CD4-positive, CD25-positive, alpha-beta regulatory T cell (primary cell): Measurements from ENCODE around the gene CSNK1G2. TPM values are rescaled to one million over a fixed set of nuclear protein-coding genes. Genes with fewer than 3 reads are reported as not detected.

Source experiments
- ATAC-seq, 2 donors: fragments of 150-1000 bp; cut with Tn5 transposase; one replicate each; pipeline ENCODE4 v1.10.0; 2021; ENCODE audit warnings: low read depth in 2 of 2, moderate number of reproducible peaks in 2 of 2, moderate library complexity in 1 of 2
- DNase-seq, 3 donors: peaks; one replicate each; pipeline versions ENCODE4 v3.0.0 to v3.0.0-alpha.2; 2012 to 2022; ENCODE audit warnings: mixed read lengths in 1 of 3
- H3K27ac ChIP-seq: one replicate; pipeline ENCODE4 v1.7.0; 2013; ENCODE audit warnings: mild to moderate bottlenecking, low read length; ENCODE audit not compliant: insufficient read depth, poor library complexity, severe bottlenecking
- H3K27me3 ChIP-seq: one replicate; pipeline ENCODE4 v1.7.0; 2013; ENCODE audit warnings: low read length; ENCODE audit not compliant: control insufficient read depth, insufficient read depth
- H3K36me3 ChIP-seq: one replicate; pipeline ENCODE4 v1.7.0; 2013; ENCODE audit warnings: mild to moderate bottlenecking, low read length, moderate library complexity; ENCODE audit not compliant: control insufficient read depth, insufficient read depth
- H3K4me1 ChIP-seq: 2 replicates; pipeline ENCODE4 v1.7.0; 2013; ENCODE audit warnings: mild to moderate bottlenecking, low read length; ENCODE audit not compliant: insufficient read depth, control insufficient read depth, poor library complexity, severe bottlenecking
- H3K4me3 ChIP-seq: one replicate; pipeline ENCODE4 v1.7.0; 2013; ENCODE audit warnings: low read depth, mild to moderate bottlenecking, low read length, moderate library complexity
- H3K9me3 ChIP-seq, 2 experiments: 1 replicate in 1 of 2; 2 replicates in 1 of 2; pipeline ENCODE4 v1.7.0; 2013; ENCODE audit warnings: low read length in 2 of 2, mild to moderate bottlenecking in 1 of 2, moderate library complexity in 1 of 2; ENCODE audit not compliant: control insufficient read depth in 2 of 2
- H3K27ac Mint-ChIP-seq, 3 donors: one replicate each; pipeline ENCODE4 v1.8.0; 2020 to 2022; ENCODE audit warnings: mild to moderate bottlenecking in 3 of 3, mixed read lengths in 3 of 3, moderate library complexity in 2 of 3
- H3K27me3 Mint-ChIP-seq: one replicate; pipeline ENCODE4 v1.8.0; 2022; ENCODE audit warnings: mild to moderate bottlenecking, mixed read lengths
- H3K36me3 Mint-ChIP-seq: one replicate; pipeline ENCODE4 v1.8.0; 2020; ENCODE audit warnings: mixed read lengths
- H3K4me1 Mint-ChIP-seq, 4 donors: one replicate each; pipeline ENCODE4 v1.8.0; 2020 to 2022; ENCODE audit warnings: mixed read lengths in 4 of 4, mild to moderate bottlenecking in 1 of 4
- H3K4me3 Mint-ChIP-seq, 4 donors: one replicate each; pipeline ENCODE4 v1.8.0; 2020 to 2022; ENCODE audit warnings: mild to moderate bottlenecking in 4 of 4, mixed read lengths in 4 of 4, moderate library complexity in 3 of 4
- H3K9me3 Mint-ChIP-seq, 7 donors: one replicate each; pipeline ENCODE4 v1.8.0; 2020 to 2022; ENCODE audit warnings: mixed read lengths in 7 of 7, mild to moderate bottlenecking in 3 of 7, moderate library complexity in 2 of 7
- polyA plus RNA-seq, 4 donors: library from polyadenylated mRNA; unstranded; fragments of 300-500 nt; fragmentation: Illumina TruSeq; gene quantifications; one replicate each; pipeline ENCODE4 v1.2.3, GENCODE V29; 2021
- total RNA-seq: library from RNA; stranded (reverse); gene quantifications from one replicate; pipeline ENCODE4 v1.2.3, GENCODE V29; 2022

CSNK1G2 gene
- total and polyA plus RNA-seq, 5 donors from 2014 or later: 15.3 to 101 (median 17.9) TPM

DNA sequence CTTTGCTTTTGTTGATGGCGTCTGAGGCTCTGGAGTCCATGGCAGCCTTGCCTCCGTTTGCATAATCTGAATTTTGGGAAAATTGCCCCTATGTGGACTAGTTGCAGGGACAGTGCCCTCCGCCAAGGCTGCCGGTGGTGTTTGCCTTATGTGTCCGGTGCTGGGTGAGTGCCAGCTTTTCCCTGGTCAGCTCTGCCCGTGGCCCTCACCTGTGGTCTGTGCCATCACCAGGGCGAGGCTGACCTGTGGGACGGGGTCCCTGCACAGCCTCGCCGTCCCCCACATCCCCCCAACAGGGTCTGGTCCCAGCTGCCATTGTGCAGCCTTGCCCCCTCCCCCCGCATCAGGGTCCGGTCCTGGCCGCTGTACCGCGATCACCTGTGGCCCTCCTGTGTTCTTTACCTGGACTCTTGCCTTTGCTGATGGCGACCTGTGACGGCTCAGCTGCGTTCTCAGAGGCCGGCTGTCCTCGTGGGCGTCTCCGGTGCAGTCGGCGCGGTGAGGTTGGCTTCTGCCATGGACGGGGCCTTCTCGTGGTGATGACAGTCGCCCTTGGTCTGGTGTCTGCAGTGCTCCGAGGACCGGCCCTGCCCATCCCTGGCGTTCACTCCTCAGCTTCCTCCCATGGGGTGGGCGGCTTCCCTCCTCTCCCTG is 12.6 kb downstream of the CSNK1G2 start:
- no peak overlapping the region for H3K4me3 Mint-ChIP-seq
- peaks cover 0 to 30% (median 8%) of the 10 kb centered on the region in 4 donors for H3K4me1 Mint-ChIP-seq

DNA sequence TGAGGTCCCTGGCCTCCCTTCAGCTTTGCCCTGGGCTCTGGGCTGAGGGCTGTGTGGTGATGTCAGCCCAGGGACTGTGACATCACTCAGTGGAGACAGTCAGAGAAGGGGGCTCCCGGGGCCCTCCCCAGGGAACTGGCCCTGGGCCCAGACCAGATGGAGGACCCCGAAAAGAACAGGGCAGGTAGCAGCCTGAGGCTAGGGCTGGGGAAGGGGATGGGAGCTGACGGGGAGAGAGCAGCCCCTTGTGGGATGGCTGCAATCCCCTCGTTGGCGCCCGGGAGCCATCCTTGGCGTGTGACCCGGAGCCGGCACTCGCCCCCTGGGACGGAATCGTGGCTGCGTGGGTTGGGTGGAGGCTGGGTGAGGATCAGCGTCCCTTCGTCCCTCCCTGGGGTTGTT is 13.6 kb downstream of the CSNK1G2 start:
- Histone ChIP-seq H3K27me3 (no peaks in the 10 kb centered on the region), H3K4me3 (no peak overlapping the region), H3K27ac (no peak overlapping the region), H3K4me1 (no peaks in the 10 kb centered on the region), H3K9me3 (no peaks in the 10 kb centered on the region), H3K36me3 (peaks cover 11% of the 10 kb centered on the region)
- Mint-ChIP-seq H3K27me3 (no peaks in the 10 kb centered on the region), H3K9me3 (no peaks in the 10 kb centered on the region), H3K4me1 (peaks cover 0 to 21% (median 3%) of the 10 kb centered on the region in 4 donors), H3K27ac (no peak overlapping the region), H3K4me3 (no peak overlapping the region), H3K36me3 (no peaks in the 10 kb centered on the region)
- ATAC-seq (no peak), DNase-seq (no peak)

More for the DNA sequence above, 12.6 kb downstream of the CSNK1G2 start:
- H3K27me3 ChIP-seq: no peaks in the 10 kb centered on the region
- DNase-seq (no peak), ATAC-seq (no peak)
- H3K4me3 ChIP-seq: no peak overlapping the region
- no peaks in the 10 kb centered on the region for H3K4me1 ChIP-seq
- no peaks in the 10 kb centered on the region for H3K9me3 Mint-ChIP-seq
- H3K27ac Mint-ChIP-seq: no peak overlapping the region
- H3K36me3 ChIP-seq: peaks cover 12% of the 10 kb centered on the region
- no peaks in the 10 kb centered on the region for H3K36me3 Mint-ChIP-seq
- no peaks in the 10 kb centered on the region for H3K27me3 Mint-ChIP-seq
- no peaks in the 10 kb centered on the region for H3K9me3 ChIP-seq
- no peak overlapping the region for H3K27ac ChIP-seq

DNA sequence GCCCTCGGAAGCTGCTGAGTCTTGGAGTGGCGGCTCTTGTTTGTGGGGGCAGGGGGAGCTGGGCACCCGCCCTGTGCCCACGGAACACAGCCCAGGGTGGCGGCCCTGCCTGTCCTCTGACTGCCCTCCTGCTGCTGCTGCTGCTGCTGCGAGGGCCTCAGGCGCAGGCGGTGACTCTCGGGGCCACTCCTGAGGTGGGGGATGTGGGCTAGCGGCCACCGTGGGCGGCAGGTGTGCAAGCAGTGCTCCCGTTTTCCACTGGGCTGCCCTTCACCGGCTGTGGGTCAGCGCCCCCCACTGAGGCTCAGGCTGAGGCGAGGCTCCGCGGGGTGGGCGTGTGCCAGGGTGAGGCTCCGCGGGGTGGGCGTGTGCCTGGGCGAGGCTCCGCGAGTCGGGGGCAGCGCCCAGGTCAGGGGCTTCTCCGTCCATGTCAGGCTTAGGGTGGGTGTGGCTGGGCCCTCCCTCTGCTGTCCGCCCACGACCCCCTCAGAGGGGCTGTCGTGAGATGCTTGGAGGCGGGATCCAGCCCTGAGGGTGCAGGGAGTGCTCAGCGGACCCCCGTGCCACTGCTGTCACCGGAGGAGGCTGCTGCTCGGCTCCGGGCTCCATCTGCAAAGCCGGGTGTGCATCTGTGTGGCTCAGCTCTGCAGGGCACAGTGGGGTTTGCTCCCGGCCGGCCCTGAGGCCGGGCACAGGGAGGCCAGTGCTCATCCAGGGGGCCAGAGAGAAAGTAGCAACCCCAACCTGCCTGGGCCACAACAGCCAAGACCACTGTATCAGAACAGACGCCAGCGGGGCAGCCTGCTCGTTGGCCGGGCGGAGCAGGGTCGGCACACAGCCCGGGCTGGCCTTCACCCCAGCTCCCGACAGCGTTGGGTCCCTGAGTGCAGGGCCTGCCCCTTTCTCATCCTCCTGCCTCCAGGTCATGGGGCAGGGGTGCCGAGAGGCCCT is 14.5 kb downstream of the CSNK1G2 start:
- DNase-seq (no peak), ATAC-seq (no peak)
- Histone ChIP-seq H3K27ac (no peak overlapping the region), H3K4me1 (no peaks in the 10 kb centered on the region), H3K27me3 (no peaks in the 10 kb centered on the region), H3K9me3 (no peaks in the 10 kb centered on the region), H3K36me3 (peaks cover 10% of the 10 kb centered on the region), H3K4me3 (no peak overlapping the region)
- H3K4me3 Mint-ChIP-seq: no peak overlapping the region
- peak overlapping the region in 1 of 3 donors; percentile 69 for H3K27ac Mint-ChIP-seq
- H3K9me3 Mint-ChIP-seq: no peaks in the 10 kb centered on the region
- H3K4me1 Mint-ChIP-seq: peaks cover 0 to 19% (median 3%) of the 10 kb centered on the region in 4 donors
- H3K36me3 Mint-ChIP-seq: no peaks in the 10 kb centered on the region
- no peaks in the 10 kb centered on the region for H3K27me3 Mint-ChIP-seq

DNA sequence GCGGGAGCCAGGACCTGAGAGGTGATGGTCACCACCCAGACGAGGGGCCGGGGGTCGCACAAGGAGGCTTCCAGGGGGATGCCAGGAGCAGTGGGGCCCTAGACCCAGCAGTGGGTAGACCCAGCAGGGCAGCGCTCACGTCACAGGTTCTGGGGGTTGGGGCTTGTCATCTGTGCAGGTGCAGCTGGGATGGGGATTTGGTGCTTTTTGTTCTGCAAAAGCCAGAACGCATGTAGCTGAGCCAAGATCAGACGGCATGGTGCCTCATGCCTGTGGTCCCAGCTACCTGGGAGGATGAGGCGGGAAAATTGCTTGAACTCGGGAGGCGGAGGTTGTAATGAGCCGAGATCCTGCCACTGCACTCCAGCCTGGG is 15.1 kb downstream of the CSNK1G2 start:
- Mint-ChIP-seq H3K27ac (no peak overlapping the region), H3K4me3 (no peak overlapping the region), H3K27me3 (no peaks in the 10 kb centered on the region), H3K4me1 (peaks cover 0 to 19% (median 3%) of the 10 kb centered on the region in 4 donors), H3K36me3 (no peaks in the 10 kb centered on the region), H3K9me3 (no peaks in the 10 kb centered on the region)
- no peak for ATAC-seq
- no peak overlapping the region for H3K27ac ChIP-seq
- peaks cover 10% of the 10 kb centered on the region for H3K36me3 ChIP-seq
- H3K4me3 ChIP-seq: no peak overlapping the region
- H3K27me3 ChIP-seq: no peaks in the 10 kb centered on the region
- no peak for DNase-seq
- no peaks in the 10 kb centered on the region for H3K9me3 ChIP-seq
- H3K4me1 ChIP-seq: no peaks in the 10 kb centered on the region

DNA sequence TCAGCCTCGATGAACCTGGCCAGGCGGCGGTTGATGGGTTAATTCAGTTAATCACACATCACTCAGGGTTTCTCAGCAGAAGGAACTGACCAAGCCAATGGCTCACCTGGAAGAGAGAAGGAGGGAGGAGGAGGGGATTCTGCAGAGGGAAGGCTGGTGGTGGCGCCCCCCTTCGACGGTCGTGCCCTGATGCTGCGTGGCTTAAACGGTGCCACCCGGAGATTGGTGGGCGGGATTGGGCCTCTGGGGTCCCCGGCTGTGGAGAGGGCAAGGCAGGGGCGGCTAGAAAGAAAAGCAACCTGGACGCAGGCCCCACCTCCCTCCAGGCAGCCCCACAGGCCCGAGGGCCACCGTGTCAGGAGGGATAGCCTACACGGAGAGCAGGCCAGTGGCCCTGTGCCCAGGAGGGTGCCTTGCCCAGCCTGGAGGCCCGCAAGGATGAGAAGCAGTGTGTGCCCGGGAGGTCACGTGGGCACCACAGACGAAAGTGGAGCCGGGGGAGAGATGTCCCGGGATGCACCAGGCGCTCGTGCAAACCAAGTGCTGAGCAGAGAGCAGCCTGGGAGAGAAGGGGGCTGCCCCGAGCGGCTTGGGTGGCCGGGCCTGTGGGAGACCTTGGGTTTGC is 16.0 kb downstream of the CSNK1G2 start:
- Histone ChIP-seq H3K36me3 (peaks cover 8% of the 10 kb centered on the region), H3K27me3 (no peaks in the 10 kb centered on the region), H3K9me3 (no peaks in the 10 kb centered on the region), H3K4me3 (no peak overlapping the region), H3K4me1 (no peaks in the 10 kb centered on the region), H3K27ac (no peak overlapping the region)
- Mint-ChIP-seq H3K27me3 (no peaks in the 10 kb centered on the region), H3K36me3 (no peaks in the 10 kb centered on the region), H3K27ac (no peak overlapping the region), H3K9me3 (no peaks in the 10 kb centered on the region), H3K4me1 (peaks cover 0 to 16% (median 3%) of the 10 kb centered on the region in 4 donors), H3K4me3 (no peak overlapping the region)
- no peak for DNase-seq
- ATAC-seq: no peak

DNA sequence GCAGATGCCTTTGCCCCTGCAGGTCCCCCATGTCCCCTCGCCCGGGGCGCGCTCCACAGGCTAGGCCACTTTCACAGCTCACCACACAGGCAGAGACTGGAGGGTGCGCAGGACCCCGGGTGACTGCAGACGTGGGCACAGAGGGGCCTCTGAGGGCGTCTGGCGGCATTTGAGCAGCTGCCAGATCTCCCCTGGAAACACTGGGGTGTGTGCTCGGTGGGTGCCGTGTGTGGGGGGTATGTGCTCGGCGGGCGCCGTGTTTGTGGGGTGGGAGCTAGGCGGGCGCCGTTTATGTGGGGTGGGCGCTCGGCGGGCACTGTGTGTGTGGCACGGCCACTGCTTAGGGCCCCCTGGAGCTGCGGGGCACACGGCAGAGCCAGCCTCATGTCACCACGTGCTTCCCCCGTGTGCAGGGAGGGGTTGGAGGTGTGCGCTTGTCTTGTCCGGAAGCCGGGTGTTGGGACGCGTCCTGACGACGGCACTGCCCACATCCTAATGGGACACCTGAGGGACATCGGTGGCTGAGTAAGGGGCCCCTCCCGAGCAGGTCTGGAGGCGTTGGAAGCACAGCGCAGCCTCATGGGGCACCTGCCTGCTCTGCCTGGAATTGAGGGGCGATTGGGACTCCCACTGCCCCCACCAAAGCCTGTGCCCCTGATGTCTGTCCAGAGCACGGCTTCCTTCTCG is 16.7 kb downstream of the CSNK1G2 start:
- ATAC-seq: no peak
- H3K4me1 Mint-ChIP-seq: peaks cover 0 to 14% (median 3%) of the 10 kb centered on the region in 4 donors
- no peaks in the 10 kb centered on the region for H3K9me3 Mint-ChIP-seq
- no peak for DNase-seq
- H3K4me1 ChIP-seq: no peaks in the 10 kb centered on the region
- no peak overlapping the region for H3K4me3 ChIP-seq
- peaks cover 3% of the 10 kb centered on the region for H3K36me3 Mint-ChIP-seq
- no peaks in the 10 kb centered on the region for H3K27me3 ChIP-seq
- H3K4me3 Mint-ChIP-seq: no peak overlapping the region
- no peaks in the 10 kb centered on the region for H3K27me3 Mint-ChIP-seq
- no peaks in the 10 kb centered on the region for H3K9me3 ChIP-seq
- no peak overlapping the region for H3K27ac Mint-ChIP-seq
- peaks cover 1% of the 10 kb centered on the region for H3K36me3 ChIP-seq
- no peak overlapping the region for H3K27ac ChIP-seq

DNA sequence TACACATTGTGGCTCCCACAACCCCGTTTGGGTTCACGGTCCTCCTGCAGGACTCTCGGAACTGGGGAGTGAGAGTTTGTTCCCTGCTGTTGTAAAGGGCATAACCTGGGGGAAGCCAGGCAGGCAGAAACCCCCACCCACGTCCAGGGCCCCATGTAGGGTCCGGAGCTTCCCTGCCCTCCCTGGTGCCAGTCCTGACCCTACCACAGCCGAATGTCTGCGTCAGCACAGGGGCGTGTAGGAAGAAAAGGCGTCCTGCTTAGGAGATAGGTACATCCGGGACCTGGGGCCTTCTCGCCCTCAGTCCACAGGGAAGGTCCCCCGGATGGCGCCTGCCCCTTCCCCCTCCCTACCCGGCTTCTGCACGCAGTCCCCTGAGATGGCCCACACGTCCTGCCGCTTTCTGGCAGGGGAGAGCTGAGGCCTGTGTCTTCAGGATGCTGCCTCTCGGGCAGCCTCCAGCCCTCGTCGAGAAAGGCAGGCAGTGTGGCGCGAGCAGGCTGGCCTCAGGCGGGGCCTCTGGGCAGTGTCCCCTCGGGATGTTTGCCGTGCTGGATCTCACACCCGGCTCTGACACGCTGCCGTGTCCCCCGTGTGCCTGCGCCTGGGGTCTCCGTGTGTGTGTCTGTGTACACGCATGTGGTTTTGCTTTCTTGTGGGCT is 19.1 kb downstream of the CSNK1G2 start:
- Mint-ChIP-seq H3K9me3 (no peaks in the 10 kb centered on the region), H3K4me1 (peaks cover 0 to 16% (median 3%) of the 10 kb centered on the region in 4 donors), H3K27me3 (no peaks in the 10 kb centered on the region), H3K36me3 (peaks cover 6% of the 10 kb centered on the region), H3K27ac (no peak overlapping the region), H3K4me3 (no peak overlapping the region)
- ATAC-seq (no peak), DNase-seq (no peak)
- Histone ChIP-seq H3K27me3 (no peaks in the 10 kb centered on the region), H3K27ac (no peak overlapping the region), H3K9me3 (no peaks in the 10 kb centered on the region), H3K36me3 (no peaks in the 10 kb centered on the region), H3K4me3 (no peak overlapping the region), H3K4me1 (no peaks in the 10 kb centered on the region)
